K562 (cell line): Measurements from ENCODE around the gene CDC42BPB. TPM values are rescaled to one million over a fixed set of nuclear protein-coding genes. Genes with fewer than 3 reads are reported as not detected.

Experiments
- DEAF1 ChIP-seq: fragments of 450-650 bp; formaldehyde crosslinking; IDR thresholded peaks from 2 replicates; pipeline ENCODE4 v1.4.0; 2020; ENCODE audit warnings: mild to moderate bottlenecking, moderate library complexity
- FOXP4 ChIP-seq: sonication (generic); formaldehyde crosslinking; IDR thresholded peaks from 2 replicates; pipeline ENCODE4 v1.8.0; 2022; ENCODE audit warnings: mild to moderate bottlenecking, missing genetic modification reagents, borderline replicate concordance
- MXD1 ChIP-seq: fragments of 250-450 bp; sonication (Bioruptor Pico); IDR thresholded peaks from 2 replicates; pipeline ENCODE4 v1.8.0; 2021; ENCODE audit warnings: borderline replicate concordance, mild to moderate bottlenecking, moderate library complexity; ENCODE audit not compliant: poor library complexity, severe bottlenecking
- NFRKB ChIP-seq: fragments of 450-650 bp; IDR thresholded peaks from 2 replicates; pipeline ENCODE4 v1.6.1; 2016; ENCODE audit warnings: low read depth
- PRPF4 ChIP-seq: fragments of 200-400 bp; formaldehyde crosslinking; IDR thresholded peaks from one replicate; pipeline ENCODE4 v1.6.1; 2017; ENCODE audit warnings: low read length, low read depth, mild to moderate bottlenecking; ENCODE audit not compliant: insufficient read depth, poor library complexity, severe bottlenecking
- SMARCC2 ChIP-seq: fragments of 450-650 bp; IDR thresholded peaks from 2 replicates; pipeline ENCODE4 v1.6.1; 2017; ENCODE audit warnings: antibody characterized with exemption, moderate library complexity, mild to moderate bottlenecking, low read depth
- TAF1 ChIP-seq: IDR thresholded peaks from 2 replicates; pipeline ENCODE4 v1.6.1; 2011; ENCODE audit warnings: mild to moderate bottlenecking, low read length, moderate library complexity; ENCODE audit not compliant: insufficient read depth, control insufficient read depth, severe bottlenecking; ENCODE audit errors: extremely low read depth
- ZNF41 ChIP-seq: fragments of 250-450 bp; sonication (Bioruptor Pico); conservative IDR thresholded peaks from 2 replicates; pipeline ENCODE4 v1.4.0; 2020; ENCODE audit warnings: mild to moderate bottlenecking
- polyA plus RNA-seq, 8 experiments: library from polyadenylated mRNA; depleted of rRNA in 4 of 8; stranded (reverse) in 5 of 8; unstranded in 3 of 8; fragments of >200 nt; fragmentation: Nextera tagmentation in 2 of 8; fragmentation: Illumina TruSeq in 1 of 8; extraction: Ambion mirVana in 2 of 8; extraction: Trizol in 1 of 8; gene quantifications; 2 replicates each; pipeline versions ENCODE4 v1.2.1 to v1.2.3, GENCODE V29; 2011 to 2014; ENCODE audit warnings: inconsistent platforms in 1 of 8, missing spikeins in 1 of 8
- total RNA-seq, 7 experiments: library from RNA; depleted of rRNA in 6 of 7; stranded (reverse); fragments of >200 nt in 6 of 7; fragmentation: Illumina TruSeq in 2 of 7; extraction: Trizol in 2 of 7; gene quantifications; 2 replicates each; pipeline versions ENCODE4 v1.2.1 to v1.2.3, GENCODE V29; 2011 to 2021; ENCODE audit warnings: low replicate concordance in 1 of 7

Gene CDC42BPB
- total and polyA plus RNA-seq, 9 of the 15 experiments (the other 6 are each of a cell fraction or from before 2014, with no cell fraction given): 0.07 to 24.3 (median 12.6) TPM

- no peak for TF ChIP-seq TAF1
- TF ChIP-seq DEAF1 (CRISPR knock-in tag): no peak
- TF ChIP-seq SMARCC2: no peak
- TF ChIP-seq ZNF41 (CRISPR knock-in tag): no peak
- TF ChIP-seq NFRKB: no peak
- TF ChIP-seq MXD1 (CRISPR knock-in tag): no peak
- no peak for TF ChIP-seq PRPF4
- TF ChIP-seq FOXP4 (CRISPR knock-in tag): no peak
Observed at GRCh38 chr14:102899516-102899900, 157.8 kb downstream of the CDC42BPB start (continued).
